SK-N-SH treated with all-trans-retinoic acid at 6 μM for 48 hours (cell line): ENCODE measurements around the gene OR5C1.

Experiments used
- ARNTL ChIP-seq: fragments of 450-650 bp; formaldehyde crosslinking; IDR thresholded peaks from 2 replicates; pipeline ENCODE4 v1.5.0; 2020; ENCODE audit warnings: low read depth, mild to moderate bottlenecking, moderate library complexity, borderline replicate concordance
- BACH2 ChIP-seq: fragments of 250-450 bp; sonication (Bioruptor Pico); IDR thresholded peaks from 2 replicates; pipeline ENCODE4 v1.9.0; 2021; ENCODE audit warnings: mild to moderate bottlenecking, borderline replicate concordance
- CREB5 ChIP-seq: fragments of 250-450 bp; sonication (Bioruptor Pico); IDR thresholded peaks from 2 replicates; pipeline ENCODE4 v1.5.1; 2020; ENCODE audit warnings: low read depth, mild to moderate bottlenecking, moderate library complexity
- PATZ1 ChIP-seq: fragments of 250-450 bp; sonication (Bioruptor Pico); IDR thresholded peaks from 2 replicates; pipeline ENCODE4 v1.8.0; 2020; ENCODE audit warnings: mild to moderate bottlenecking, moderate library complexity, borderline replicate concordance
- SNAI2 ChIP-seq: fragments of 250-450 bp; sonication (Bioruptor Pico); IDR thresholded peaks from 2 replicates; pipeline ENCODE4 v1.5.0; 2020; ENCODE audit warnings: mild to moderate bottlenecking, moderate library complexity
- TCF4 ChIP-seq: fragments of 250-450 bp; sonication (Bioruptor Pico); IDR thresholded peaks from 2 replicates; pipeline ENCODE4 v1.8.0; 2021; ENCODE audit warnings: mild to moderate bottlenecking, moderate library complexity, borderline replicate concordance

GRCh38 chr9:122807271-122807900 is 18.7 kb downstream of the OR5C1 start:
- TF ChIP-seq CREB5, result no peak
- no peak for TF ChIP-seq BACH2 (CRISPR knock-in tag)
- TF ChIP-seq TCF4 (CRISPR knock-in tag), result no peak
- no peak for TF ChIP-seq ARNTL (CRISPR knock-in tag)
- no peak for TF ChIP-seq SNAI2
- TF ChIP-seq PATZ1, result no peak
